ENCODE data around the gene ZC3H14. TPM values are rescaled to one million over a fixed set of nuclear protein-coding genes. Genes with fewer than 3 reads are reported as not detected.

ZC3H14 gene
- total RNA-seq, 4 donors from 2014 or later = 88.5 to 112 (median 104) TPM

DNA sequence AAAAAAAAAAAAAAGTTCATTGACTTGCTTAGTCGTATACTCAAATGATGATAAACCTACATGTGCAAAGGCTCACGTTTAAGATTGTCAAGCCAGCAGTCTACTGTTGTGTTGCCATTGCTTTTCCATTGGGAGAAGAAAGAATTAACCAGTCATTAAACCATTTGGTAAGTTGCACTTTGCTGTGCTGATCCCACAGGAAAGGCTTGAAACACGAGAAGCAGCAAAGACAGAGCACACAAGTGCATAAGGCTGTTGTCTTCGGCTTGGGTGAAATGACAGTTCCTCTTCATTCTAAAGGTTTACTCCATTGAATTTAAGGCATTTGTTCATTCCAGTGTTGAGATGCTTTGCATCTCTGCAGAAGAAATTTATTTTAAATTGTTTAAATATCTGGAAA lies 50.1 kb downstream of the ZC3H14 start:
- no peak for DNase-seq
- WGBS, 2 donors = 85 to 90% methylated on average over 4 of the region's 4 CpGs
- Histone ChIP-seq H3K36me3 (peaks cover 26 to 40% of the 10 kb centered on the region in 2 donors), H3K9me3 (no peaks in the 10 kb centered on the region), H3K27me3 (no peaks in the 10 kb centered on the region), H3K27ac (no peak overlapping the region), H3K4me1 (no peaks in the 10 kb centered on the region), H3K4me3 (replicated peaks in 1 of 3) (no peak overlapping the region)
- intact Hi-C loops (cut with DNase I) = no loop called here
- TF ChIP-seq, protein P1, sequence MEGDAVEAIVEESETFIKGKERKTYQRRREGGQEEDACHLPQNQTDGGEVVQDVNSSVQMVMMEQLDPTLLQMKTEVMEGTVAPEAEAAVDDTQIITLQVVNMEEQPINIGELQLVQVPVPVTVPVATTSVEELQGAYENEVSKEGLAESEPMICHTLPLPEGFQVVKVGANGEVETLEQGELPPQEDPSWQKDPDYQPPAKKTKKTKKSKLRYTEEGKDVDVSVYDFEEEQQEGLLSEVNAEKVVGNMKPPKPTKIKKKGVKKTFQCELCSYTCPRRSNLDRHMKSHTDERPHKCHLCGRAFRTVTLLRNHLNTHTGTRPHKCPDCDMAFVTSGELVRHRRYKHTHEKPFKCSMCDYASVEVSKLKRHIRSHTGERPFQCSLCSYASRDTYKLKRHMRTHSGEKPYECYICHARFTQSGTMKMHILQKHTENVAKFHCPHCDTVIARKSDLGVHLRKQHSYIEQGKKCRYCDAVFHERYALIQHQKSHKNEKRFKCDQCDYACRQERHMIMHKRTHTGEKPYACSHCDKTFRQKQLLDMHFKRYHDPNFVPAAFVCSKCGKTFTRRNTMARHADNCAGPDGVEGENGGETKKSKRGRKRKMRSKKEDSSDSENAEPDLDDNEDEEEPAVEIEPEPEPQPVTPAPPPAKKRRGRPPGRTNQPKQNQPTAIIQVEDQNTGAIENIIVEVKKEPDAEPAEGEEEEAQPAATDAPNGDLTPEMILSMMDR (IDR thresholded peaks at IDR 0.05) = no peak

DNA sequence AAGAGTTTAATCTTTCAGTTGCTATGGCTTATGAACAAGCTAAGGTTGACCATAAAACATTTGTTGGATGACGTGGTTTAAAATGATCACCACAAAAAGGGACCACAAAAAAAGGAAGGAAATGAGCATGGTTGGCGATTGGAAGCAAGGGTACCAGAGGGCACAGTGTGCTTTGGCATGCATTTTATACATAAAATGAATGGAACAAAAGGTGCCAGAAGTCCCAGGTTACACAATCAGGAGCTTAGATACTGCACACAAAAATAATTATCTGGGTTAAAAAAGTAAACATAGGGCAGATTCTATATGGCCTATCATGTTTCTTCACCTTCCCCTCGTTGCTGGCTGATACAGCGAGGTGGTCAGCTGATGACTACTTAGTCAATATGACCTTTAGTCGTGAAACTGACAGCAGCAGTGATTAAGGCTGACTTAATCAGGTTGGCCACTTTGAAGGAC lies 50.7 kb downstream of the ZC3H14 start:
- no peak for DNase-seq
- intact Hi-C loops (cut with DNase I) = no loop called here
- Histone ChIP-seq H3K36me3 (peaks cover 26 to 34% of the 10 kb centered on the region in 2 donors), H3K27me3 (no peaks in the 10 kb centered on the region), H3K4me3 (replicated peaks in 1 of 3) (no peak overlapping the region), H3K27ac (no peak overlapping the region), H3K9me3 (no peaks in the 10 kb centered on the region), H3K4me1 (no peaks in the 10 kb centered on the region)
- WGBS, 2 donors = 88 to 90% methylated on average over 5 of the region's 5 CpGs
- no peak for TF ChIP-seq POLR2A (IDR thresholded peaks at IDR 0.05)
- TF ChIP-seq, protein P1 (IDR thresholded peaks at IDR 0.05) = no peak

DNA sequence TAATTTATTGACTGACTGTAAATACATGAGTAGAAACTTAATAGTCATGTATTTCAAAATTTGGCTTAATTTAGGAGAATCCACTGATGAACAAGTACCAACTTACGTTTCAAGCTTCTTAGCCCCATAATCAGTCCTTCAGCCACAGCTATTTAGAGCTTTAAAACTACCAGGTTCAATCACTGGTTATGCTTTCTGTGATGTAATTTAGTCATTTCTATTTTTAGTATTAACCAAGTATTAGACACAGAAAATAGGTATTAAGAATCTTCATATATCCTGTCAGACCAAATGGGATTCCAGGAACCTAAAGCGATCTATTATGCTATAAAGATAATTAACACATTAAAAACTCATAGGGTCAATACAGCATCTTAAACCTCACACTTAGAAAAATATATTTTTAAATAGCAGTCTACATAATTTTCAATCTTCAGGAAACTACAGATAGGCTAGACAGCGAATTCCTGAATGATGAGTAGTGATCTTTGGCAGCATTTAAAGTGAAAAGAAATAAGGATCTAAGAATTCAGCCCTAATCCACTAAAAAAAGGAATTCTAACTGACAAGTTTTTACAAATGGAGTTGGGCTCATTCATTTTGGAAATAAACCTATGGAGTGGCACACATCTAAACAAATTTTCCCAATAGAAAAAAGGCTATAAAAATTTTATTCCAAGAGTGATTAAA lies 51.5 kb downstream of the ZC3H14 start:
- Histone ChIP-seq H3K27me3 (no peaks in the 10 kb centered on the region), H3K4me3 (replicated peaks in 1 of 3) (no peak overlapping the region), H3K36me3 (peaks cover 25 to 27% of the 10 kb centered on the region in 2 donors), H3K9me3 (no peaks in the 10 kb centered on the region), H3K27ac (no peak overlapping the region), H3K4me1 (no peaks in the 10 kb centered on the region)
- 93% methylated on average over 3 of the region's 3 CpGs for WGBS, 2 donors
- intact Hi-C loops (cut with DNase I) = no loop called here
- DNase-seq = no peak
- TF ChIP-seq, protein P1 (IDR thresholded peaks at IDR 0.05) = no peak
- no peak for TF ChIP-seq POLR2A (IDR thresholded peaks at IDR 0.05)

DNA sequence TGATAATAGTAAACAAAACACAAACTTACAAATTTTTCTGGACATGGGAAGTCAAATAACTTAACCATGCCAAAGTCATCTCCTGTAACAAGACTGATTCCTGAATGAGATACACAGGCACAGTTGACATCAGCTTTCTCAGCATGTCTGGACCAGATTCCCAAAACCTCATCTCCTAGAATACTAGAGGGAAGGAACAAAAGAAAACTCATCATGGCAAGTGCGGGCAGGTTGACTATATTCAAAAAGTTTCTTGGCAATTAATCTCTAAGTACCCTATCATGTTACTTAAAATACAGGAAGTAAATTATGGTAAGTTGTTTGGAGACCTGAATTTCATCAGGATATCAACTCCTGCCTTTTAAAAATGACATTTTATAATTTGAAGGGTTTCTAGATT lies 53.9 kb downstream of the ZC3H14 start:
- Histone ChIP-seq H3K9me3 (no peaks in the 10 kb centered on the region), H3K36me3 (peaks cover 10% of the 10 kb centered on the region in 2 donors), H3K27me3 (no peaks in the 10 kb centered on the region), H3K4me3 (replicated peaks in 1 of 3) (no peak overlapping the region), H3K4me1 (no peaks in the 10 kb centered on the region), H3K27ac (no peak overlapping the region)
- TF ChIP-seq, protein P1 (IDR thresholded peaks at IDR 0.05) = no peak
- TF ChIP-seq POLR2A (IDR thresholded peaks at IDR 0.05) = no peak
- 93 to 95% methylated on average over 1 of the region's 1 CpG for WGBS, 2 donors
- intact Hi-C loops (cut with DNase I) = no loop called here
- DNase-seq = no peak

DNA sequence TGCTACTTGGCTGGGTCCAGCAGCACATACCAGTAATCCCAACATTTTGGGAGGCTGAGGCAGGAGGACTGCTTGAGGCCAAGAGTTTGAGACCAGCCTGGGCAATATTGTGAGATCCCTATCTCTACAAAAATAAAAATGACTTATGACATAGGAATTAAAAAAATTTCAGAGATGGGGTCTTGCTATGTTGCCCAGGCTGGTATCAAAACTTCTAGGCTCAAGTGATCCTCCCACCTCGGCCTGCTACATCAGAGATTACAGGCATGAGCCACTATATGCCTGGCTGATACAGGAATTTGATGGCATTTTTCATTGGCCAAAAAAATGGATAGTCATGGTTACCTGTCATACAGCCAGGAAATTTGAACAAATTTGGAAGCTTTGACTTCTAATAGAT lies 54.6 kb downstream of the ZC3H14 start:
- DNase-seq = no peak
- WGBS, 2 donors = 92 to 93% methylated on average over 1 of the region's 1 CpG
- TF ChIP-seq POLR2A (IDR thresholded peaks at IDR 0.05) = no peak
- Histone ChIP-seq H3K36me3 (peaks cover 6 to 8% of the 10 kb centered on the region in 2 donors), H3K9me3 (no peaks in the 10 kb centered on the region), H3K4me3 (replicated peaks in 1 of 3) (no peak overlapping the region), H3K27me3 (no peaks in the 10 kb centered on the region), H3K27ac (no peak overlapping the region), H3K4me1 (no peaks in the 10 kb centered on the region)
- intact Hi-C loops (cut with DNase I) = no loop called here
